PC-9 (cell line): Measurements from ENCODE around the gene CHI3L1. TPM values are rescaled to one million over a fixed set of nuclear protein-coding genes. Genes with fewer than 3 reads are reported as not detected.
A peak's percentile ranks its signal among the peaks of the same experiment; 100 is the strongest.

Experiments used
- BruUV-seq: library from RNA; stranded (reverse); fragments of 400-500 nt; replicated peaks from 2 replicates; lab custom pipeline; 2021; lab: Mats Ljungman, UMichigan
- CTCF ChIA-PET: fragments of 300-600 bp; sonication (Branson Sonifier 250); formaldehyde crosslinking; loops from one replicate; lab custom pipeline; 2022; ENCODE audit warnings: antibody characterized with exemption; lab: Charles Lee
- POLR2A ChIA-PET: fragments of 300-600 bp; sonication (Branson Sonifier 250); formaldehyde crosslinking; loops from one replicate; lab custom pipeline; 2022; ENCODE audit warnings: antibody characterized with exemption; ENCODE audit not compliant: unreplicated experiment; lab: Charles Lee
- DNase-seq, 2 experiments: peaks; one replicate each; pipeline versions ENCODE4 v3.0.0 to v3.0.0-alpha.2; 2015 to 2022; ENCODE audit warnings: mixed read lengths in 1 of 2
- H2AFZ ChIP-seq: fragments of 200-600 bp; sonication (generic); 2 replicates; pipeline ENCODE4 v1.8.1; 2017; ENCODE audit warnings: antibody characterized with exemption
- H3F3A ChIP-seq: fragments of 200-600 bp; sonication (generic); 2 replicates; pipeline ENCODE4 v1.8.1; 2017; ENCODE audit warnings: antibody characterized with exemption, mild to moderate bottlenecking, low read depth; ENCODE audit not compliant: insufficient read depth
- H3K27ac ChIP-seq: fragments of 200-600 bp; sonication (generic); 2 replicates; pipeline ENCODE4 v1.6.1; 2016; ENCODE audit warnings: mixed run types
- H3K27me3 ChIP-seq: fragments of 200-600 bp; sonication (generic); 2 replicates; pipeline ENCODE4 v1.6.1; 2016; ENCODE audit warnings: low read depth, mixed run types; ENCODE audit not compliant: insufficient read depth
- H3K36me3 ChIP-seq: fragments of 200-600 bp; sonication (generic); 2 replicates; pipeline ENCODE4 v1.6.1; 2016; ENCODE audit warnings: low read depth, mixed run types
- H3K4me1 ChIP-seq: fragments of 200-600 bp; sonication (generic); replicated peaks from 2 replicates; pipeline ENCODE4 v1.6.1; 2016; ENCODE audit warnings: mixed run types; ENCODE audit not compliant: insufficient read depth
- H3K4me2 ChIP-seq: fragments of 200-600 bp; sonication (generic); 2 replicates; pipeline ENCODE4 v1.6.1; 2017; ENCODE audit warnings: mixed run types
- H3K4me3 ChIP-seq: fragments of 200-600 bp; sonication (generic); 2 replicates; pipeline ENCODE4 v1.6.1; 2016; ENCODE audit warnings: mixed run types
- H3K79me2 ChIP-seq: fragments of 200-600 bp; sonication (generic); 2 replicates; pipeline ENCODE4 v1.6.1; 2017; ENCODE audit warnings: low read depth, mixed run types
- H3K9me2 ChIP-seq: fragments of 200-600 bp; sonication (generic); 2 replicates; pipeline ENCODE4 v1.8.1; 2017; ENCODE audit warnings: mild to moderate bottlenecking; ENCODE audit not compliant: insufficient read depth
- H3K9me3 ChIP-seq: fragments of 200-600 bp; sonication (generic); 2 replicates; pipeline ENCODE4 v1.8.1; 2016; ENCODE audit warnings: low read depth; ENCODE audit not compliant: insufficient read depth
- H4K20me1 ChIP-seq: fragments of 200-600 bp; sonication (generic); 2 replicates; pipeline ENCODE4 v1.8.1; 2017; ENCODE audit not compliant: insufficient read depth
- EZH2 ChIP-seq: fragments of 200-600 bp; sonication (generic); IDR thresholded peaks from 2 replicates; pipeline ENCODE4 v1.8.0; 2017; ENCODE audit warnings: antibody characterized with exemption, low read depth
- intact Hi-C: fragments of 100-400 bp; cut with micrococcal nuclease; formaldehyde crosslinking; loops from one replicate; pipeline ENCODE4 v1.10.0; 2022; ENCODE audit not compliant: unreplicated experiment
- total RNA-seq: library from RNA; stranded (reverse); gene quantifications from 2 replicates; pipeline ENCODE4 v1.2.3, GENCODE V29; 2021
- TF ChIP-seq, protein P1 (sequence below): fragments of 200-600 bp; sonication (generic); conservative IDR thresholded peaks from 2 replicates; pipeline ENCODE4 v1.6.1; 2017; ENCODE audit warnings: mixed run types, antibody characterized with exemption, mild to moderate bottlenecking, moderate library complexity

Gene CHI3L1
- total RNA-seq, 1 experiment from 2014 or later = not detected

DNA sequence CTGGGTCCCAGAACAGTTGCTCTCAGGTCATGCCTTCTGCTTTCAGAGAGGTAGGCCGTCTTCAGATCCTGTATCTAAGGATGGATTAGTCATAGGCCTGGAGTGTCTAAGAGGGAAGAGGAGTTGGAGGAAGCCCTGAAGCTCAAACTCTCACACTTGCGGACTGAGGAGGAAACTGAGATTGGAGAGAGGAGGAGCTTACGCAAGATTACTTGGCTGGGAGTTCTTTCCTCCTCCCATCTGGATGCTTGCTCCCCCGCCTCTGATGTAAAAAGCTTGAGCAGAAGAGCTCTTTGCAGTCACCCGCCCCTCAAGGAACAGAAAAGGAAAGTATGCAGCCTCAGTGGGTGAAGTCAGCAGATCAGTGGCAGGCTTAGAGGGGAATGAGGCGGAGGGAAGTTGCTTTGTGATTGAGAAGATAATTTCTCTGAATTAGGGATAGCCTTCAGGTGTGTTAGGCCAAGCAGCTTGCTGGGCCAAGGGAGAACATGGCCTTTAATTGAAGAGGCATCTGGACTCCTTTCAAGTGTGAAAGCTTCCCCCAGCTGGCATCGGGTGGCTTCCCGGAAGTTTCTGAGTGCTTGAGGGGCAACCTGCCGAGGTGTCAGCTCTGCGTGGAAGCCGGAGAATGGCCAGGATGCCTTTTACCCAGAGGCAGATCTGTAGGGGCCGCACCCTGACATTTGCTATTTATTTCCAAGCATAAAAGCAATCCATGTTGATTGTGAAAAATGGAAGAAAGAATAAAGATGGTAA lies 52.4 kb downstream of the CHI3L1 start:
- intact Hi-C loops = loop anchor here (2.0 kb wide), 1 partner anchor 19 kb away; no protein-coding TSS in a partner anchor
- Histone ChIP-seq H3K79me2 (peaks cover 24% of the 10 kb centered on the region), H3K36me3 (peaks cover 5% of the 10 kb centered on the region; the same call in 1 of the 2 replicates), H4K20me1 (no peaks in the 10 kb centered on the region), H3F3A (peaks cover 69% of the 10 kb centered on the region), H2AFZ (no peak overlapping the region), H3K27ac (peak overlapping the region; percentile 66), H3K9me3 (no peaks in the 10 kb centered on the region), H3K4me1 (peaks cover 73% of the 10 kb centered on the region), H3K4me3 (no peak overlapping the region), H3K27me3 (no peaks in the 10 kb centered on the region), H3K4me2 (peak overlapping the region; percentile 51), H3K9me2 (no peaks in the 10 kb centered on the region)
- ChIA-PET CTCF (interaction anchor here (0.7 to 1.3 kb wide), 2 partner anchors 9 to 295 kb away, joined by 3 read pairs; no protein-coding TSS in a partner anchor), POLR2A (interaction anchor here (0.6 kb wide), 1 partner anchor 1385 kb away, joined by 4 read pairs; no protein-coding TSS in a partner anchor)
- TF ChIP-seq, protein P1, sequence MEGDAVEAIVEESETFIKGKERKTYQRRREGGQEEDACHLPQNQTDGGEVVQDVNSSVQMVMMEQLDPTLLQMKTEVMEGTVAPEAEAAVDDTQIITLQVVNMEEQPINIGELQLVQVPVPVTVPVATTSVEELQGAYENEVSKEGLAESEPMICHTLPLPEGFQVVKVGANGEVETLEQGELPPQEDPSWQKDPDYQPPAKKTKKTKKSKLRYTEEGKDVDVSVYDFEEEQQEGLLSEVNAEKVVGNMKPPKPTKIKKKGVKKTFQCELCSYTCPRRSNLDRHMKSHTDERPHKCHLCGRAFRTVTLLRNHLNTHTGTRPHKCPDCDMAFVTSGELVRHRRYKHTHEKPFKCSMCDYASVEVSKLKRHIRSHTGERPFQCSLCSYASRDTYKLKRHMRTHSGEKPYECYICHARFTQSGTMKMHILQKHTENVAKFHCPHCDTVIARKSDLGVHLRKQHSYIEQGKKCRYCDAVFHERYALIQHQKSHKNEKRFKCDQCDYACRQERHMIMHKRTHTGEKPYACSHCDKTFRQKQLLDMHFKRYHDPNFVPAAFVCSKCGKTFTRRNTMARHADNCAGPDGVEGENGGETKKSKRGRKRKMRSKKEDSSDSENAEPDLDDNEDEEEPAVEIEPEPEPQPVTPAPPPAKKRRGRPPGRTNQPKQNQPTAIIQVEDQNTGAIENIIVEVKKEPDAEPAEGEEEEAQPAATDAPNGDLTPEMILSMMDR = no peak
- no peak for TF ChIP-seq EZH2
- DNase-seq = peak; percentile 34 to 75
- no TSS peak for BruUV-seq

DNA sequence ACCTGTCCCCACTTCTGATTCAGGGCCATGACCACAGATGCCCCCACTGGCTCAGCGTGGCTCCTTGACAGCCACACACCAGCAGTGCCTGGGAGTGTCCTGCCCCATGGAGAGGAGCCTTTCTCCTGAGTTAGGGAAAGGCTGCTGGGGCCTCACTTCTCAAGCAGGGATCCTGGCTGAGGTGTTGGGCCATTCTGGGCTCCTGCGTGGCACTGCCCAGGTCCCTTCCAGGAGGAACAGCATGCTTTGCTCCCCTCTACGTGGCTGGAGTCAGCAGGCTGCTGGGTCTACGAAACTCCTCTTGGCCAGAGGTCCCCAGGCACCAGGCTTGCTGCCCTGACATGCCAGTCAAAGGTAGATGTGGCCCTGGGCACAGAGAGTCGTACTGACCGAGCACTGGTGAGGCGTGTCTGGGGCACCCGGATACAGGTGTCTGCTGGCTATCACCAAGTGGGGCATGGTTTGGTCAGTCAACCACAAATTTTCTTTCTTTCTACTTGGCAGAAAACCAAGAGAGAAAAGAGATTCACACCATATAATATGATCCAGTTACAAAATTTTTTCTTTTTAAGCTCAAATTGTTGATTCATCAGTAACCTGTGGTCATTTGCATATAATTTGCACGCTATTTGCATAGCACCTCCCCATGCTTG lies 54.8 kb downstream of the CHI3L1 start:
- Histone ChIP-seq H3K9me2 (no peaks in the 10 kb centered on the region), H4K20me1 (no peaks in the 10 kb centered on the region), H3K9me3 (no peaks in the 10 kb centered on the region), H3F3A (peaks cover 69% of the 10 kb centered on the region), H3K27me3 (no peaks in the 10 kb centered on the region), H3K4me3 (no peak overlapping the region), H3K4me1 (peaks cover 83% of the 10 kb centered on the region), H3K36me3 (no peaks in the 10 kb centered on the region), H3K79me2 (peaks cover 5% of the 10 kb centered on the region), H2AFZ (no peak overlapping the region), H3K4me2 (no peak overlapping the region), H3K27ac (no peak overlapping the region)
- intact Hi-C loops = no loop called here
- CTCF ChIA-PET = no interaction called here
- BruUV-seq = no TSS peak
- POLR2A ChIA-PET = no interaction called here
- no peak for DNase-seq
- no peak for TF ChIP-seq EZH2
- TF ChIP-seq, protein P1 = no peak

DNA sequence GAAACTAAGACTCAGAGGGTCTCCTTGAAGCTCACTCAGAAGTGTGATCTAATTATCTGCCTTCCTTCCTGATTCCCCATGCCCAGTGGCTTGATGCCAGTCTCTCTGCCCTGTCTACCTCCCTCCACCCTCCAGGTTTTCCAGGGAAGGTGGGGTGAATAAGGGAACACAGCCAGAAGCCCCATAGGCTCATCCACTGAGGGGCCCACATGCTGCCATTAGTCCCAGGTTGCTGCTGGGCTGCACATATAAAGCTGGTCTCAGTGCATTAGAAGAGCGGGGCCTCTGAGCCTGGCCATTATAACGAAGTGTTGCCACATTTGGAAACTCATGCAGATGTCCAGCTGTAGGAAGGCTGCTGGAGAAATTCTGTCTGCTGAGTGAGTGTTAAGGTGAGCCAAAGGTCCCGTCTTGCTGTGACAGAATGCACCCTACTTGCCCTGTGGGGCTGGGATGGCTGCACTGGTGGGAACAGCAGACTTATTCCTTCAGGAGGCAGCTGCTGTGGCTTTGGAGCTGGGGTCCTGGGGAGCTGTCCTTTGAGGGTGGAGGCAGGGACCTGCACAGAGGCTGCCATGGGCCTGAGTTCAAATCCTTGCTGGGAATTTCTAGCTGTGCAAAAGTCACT lies 56.0 kb downstream of the CHI3L1 start:
- Histone ChIP-seq H3K36me3 (no peaks in the 10 kb centered on the region), H3K9me2 (no peaks in the 10 kb centered on the region), H3K4me2 (peak overlapping the region; percentile 100), H4K20me1 (no peaks in the 10 kb centered on the region), H3K4me1 (peaks cover 74% of the 10 kb centered on the region), H3K27me3 (no peaks in the 10 kb centered on the region), H2AFZ (no peak overlapping the region), H3K4me3 (peak overlapping the region; percentile 80; the same call in 1 of the 2 replicates), H3F3A (peaks cover 57% of the 10 kb centered on the region), H3K79me2 (peaks cover 4% of the 10 kb centered on the region), H3K9me3 (no peaks in the 10 kb centered on the region), H3K27ac (0 out of 2 replicates have a peak overlapping the region, but pooled peaks have one; percentile 54)
- intact Hi-C loops = no loop called here
- TF ChIP-seq, protein P1 = no peak
- no peak for TF ChIP-seq EZH2
- no TSS peak for BruUV-seq
- DNase-seq = no peak
- POLR2A ChIA-PET = interaction anchor here (0.7 kb wide), 1 partner anchor 415 kb away, joined by 3 read pairs; no protein-coding TSS in a partner anchor
- CTCF ChIA-PET = interaction anchor here (0.6 to 1.0 kb wide), 3 partner anchors 13 to 80 kb away, joined by 3 read pairs; no protein-coding TSS in a partner anchor
